Measurements from ENCODE around the gene SBNO2.
"Not testable (repeated sequence)": the region's sequence is repeated elsewhere in the genome, so short reads cannot be mapped to it uniquely, and the experiment has no call there.

The SBNO2 gene

GRCh38 chr19:1173845-1174809 is at the start of gene SBNO2:
Gene SBNO2, minus strand, starts transcription at chr19:1174268. Its CDS starts 19,992 bp downstream, at chr19:1154276.
- DNase-seq, result peak; percentile 96

GRCh38 chr19:1223018-1223855 is 49.2 kb upstream of the SBNO2 start:
- peak; percentile 34 for DNase-seq

- DNase-seq, result no peak
These were observed 48.3 kb upstream of the SBNO2 start for GRCh38 chr19:1222394-1222793.

- no peak for DNase-seq
These were observed 47.8 kb upstream of the SBNO2 start for GRCh38 chr19:1221904-1222255.

- no peak for DNase-seq
These were observed 47.2 kb upstream of the SBNO2 start for GRCh38 chr19:1220976-1221903.

GRCh38 chr19:1220477-1220930 is 46.4 kb upstream of the SBNO2 start:
- no peak for DNase-seq

GRCh38 chr19:1219786-1220476 is 45.9 kb upstream of the SBNO2 start:
- DNase-seq, result no peak

GRCh38 chr19:1218751-1219567 is 44.9 kb upstream of the SBNO2 start:
- DNase-seq, result no peak

- no peak for DNase-seq
These were observed 43.3 kb upstream of the SBNO2 start for GRCh38 chr19:1217366-1217765.

- no peak for DNase-seq
These were observed 42.7 kb upstream of the SBNO2 start for GRCh38 chr19:1216756-1217155.

- DNase-seq, result no peak
These were observed 41.0 kb upstream of the SBNO2 start for GRCh38 chr19:1214862-1215731.

- no peak for DNase-seq
These were observed 40.3 kb upstream of the SBNO2 start for GRCh38 chr19:1214299-1214861.

GRCh38 chr19:1213391-1214286 is 39.6 kb upstream of the SBNO2 start:
- peak; percentile 81 for DNase-seq

- DNase-seq, result no peak
These were observed 37.6 kb upstream of the SBNO2 start for GRCh38 chr19:1211494-1212234.

- DNase-seq, result no peak
These were observed 36.1 kb upstream of the SBNO2 start for GRCh38 chr19:1210227-1210538.

GRCh38 chr19:1208830-1209229 is 34.8 kb upstream of the SBNO2 start:
- DNase-seq, result not testable (repeated sequence)

- peak; percentile 45 for DNase-seq
These were observed 32.9 kb upstream of the SBNO2 start for GRCh38 chr19:1206864-1207450.
